ENCODE measurements around the gene GOLGA8N.

Gene GOLGA8N

DNA sequence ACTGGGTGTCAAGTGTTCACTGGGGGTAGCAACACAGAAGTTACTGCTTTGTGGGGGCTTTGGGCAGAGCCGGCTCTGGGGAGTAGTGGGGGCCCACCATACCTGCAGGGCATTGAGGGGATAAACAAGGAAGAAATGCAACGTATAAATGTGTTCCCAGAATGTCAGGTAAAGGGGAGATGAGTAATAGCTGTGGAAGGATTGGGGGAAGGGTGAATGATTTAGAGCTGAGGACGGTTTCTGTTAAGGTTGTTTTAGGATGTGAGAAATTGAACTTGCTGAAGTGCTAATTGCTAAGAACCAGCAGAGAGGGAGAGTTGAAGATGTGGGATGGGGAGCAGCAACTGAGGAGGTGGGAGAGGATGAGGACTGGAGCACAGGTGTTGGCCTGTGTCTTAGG is 58.9 kb downstream of the GOLGA8N start:
- DNase-seq, result no peak

DNA sequence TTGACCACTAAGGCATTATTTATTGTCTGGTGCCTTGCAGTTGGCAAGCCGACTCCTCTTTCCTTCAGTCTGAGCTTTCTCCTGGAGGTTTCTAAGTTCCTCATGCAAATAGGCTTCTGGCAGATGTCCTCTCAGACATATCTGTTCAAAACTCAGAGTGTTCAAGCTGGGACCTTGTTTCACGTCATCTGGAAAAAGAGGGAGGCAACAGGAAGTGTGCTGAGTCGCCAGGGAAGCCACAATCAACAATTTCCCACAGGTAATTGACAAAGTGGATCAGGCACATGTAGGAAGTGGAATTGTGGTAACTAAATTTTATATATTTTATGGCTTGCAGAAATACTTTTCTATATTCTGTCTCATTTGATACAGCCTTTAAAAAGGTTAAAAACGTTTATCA is 62.8 kb downstream of the GOLGA8N start:
- no peak for DNase-seq

DNA sequence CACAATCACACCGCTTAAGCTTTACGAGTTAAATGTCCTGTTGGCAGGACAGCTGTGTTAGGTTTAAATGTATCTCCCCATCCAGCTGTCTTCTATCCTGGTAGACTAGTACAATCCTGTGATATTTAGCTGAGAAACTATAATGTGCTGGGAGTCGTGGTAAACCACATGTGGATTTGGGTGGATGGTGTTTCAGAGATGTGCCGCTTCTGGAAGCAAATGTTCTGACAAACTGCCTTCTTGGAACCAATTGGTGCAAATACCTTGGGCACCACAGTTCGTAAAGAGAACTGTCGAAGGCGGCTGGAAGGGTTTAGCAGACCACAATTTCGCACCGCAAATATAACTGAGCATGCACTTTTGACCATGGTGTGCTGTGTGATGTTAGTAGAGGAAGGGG is 63.2 kb downstream of the GOLGA8N start:
- no peak for DNase-seq
